Inflammatory macrophage (primary cell): ENCODE results near the gene PKNOX2.
A peak's percentile ranks its signal among the peaks of the same experiment; 100 is the strongest.

ENCODE experiments used
- DNase-seq, 2 donors: peaks; one replicate each; pipeline ENCODE4 v3.0.0-alpha.2; 2020 to 2022

PKNOX2 gene

DNA sequence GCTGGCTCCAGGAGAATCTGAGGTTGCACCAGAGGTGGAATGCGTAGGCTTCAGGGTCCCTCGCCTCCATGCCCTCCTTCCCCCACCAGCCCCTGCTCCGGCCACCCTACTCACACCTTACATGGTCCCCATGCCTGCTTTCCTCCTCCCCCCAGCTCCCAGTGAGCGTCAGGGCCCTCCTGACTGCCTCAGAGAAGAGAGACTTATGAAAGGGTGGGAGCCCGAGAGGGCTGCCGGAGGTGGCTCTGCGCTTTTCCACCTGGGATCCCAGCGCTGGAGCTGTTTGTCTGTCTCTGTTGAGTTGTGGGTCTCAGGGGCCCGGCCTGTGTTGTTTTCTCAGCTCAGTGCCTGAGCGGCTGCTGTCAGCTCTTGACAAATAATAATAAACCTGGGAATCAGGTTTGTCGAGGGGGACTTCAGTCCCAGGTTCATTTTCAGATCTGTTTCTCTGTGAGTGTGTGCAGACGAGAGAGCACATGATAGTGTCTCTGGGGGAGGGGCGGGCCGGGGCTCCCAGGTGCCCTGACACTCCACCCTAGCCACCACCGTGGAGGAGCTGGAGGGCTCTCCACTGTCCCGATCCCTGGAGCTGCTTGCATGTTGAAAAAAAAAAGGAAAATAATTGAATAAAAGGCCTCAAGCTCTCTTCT is 177.9 kb downstream of the PKNOX2 start:
- no peak for DNase-seq

DNA sequence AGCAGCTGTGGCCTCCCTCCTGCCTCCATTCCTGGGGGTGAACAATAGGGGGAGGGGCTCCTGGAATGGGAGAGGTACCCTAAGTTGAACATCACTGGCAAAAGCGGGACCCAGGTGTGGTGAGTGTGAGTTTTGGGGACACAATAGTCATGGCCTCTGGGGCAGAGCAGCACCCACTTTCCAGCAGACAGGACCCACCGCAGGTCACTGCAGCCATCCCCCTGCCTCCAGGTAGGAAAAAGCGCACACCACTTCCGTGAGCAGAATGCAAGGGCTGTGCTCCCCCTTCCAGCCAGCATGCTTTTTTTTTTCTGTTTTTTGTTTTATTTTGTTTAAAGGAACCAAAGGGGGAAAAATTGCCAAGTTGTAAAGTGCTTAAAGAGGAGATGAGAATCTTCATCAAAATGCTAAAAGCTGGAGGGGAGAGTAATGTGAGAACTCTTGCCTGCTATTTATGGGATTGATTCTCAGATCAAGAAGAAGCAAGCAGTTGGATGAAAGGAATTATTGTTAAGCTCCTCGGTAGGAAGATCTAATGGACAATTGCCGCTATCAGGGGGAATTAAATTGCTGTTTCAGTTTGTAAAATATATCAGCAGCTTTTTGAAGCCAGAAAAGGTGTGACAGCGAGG is 178.7 kb downstream of the PKNOX2 start:
- DNase-seq, result no peak

DNA sequence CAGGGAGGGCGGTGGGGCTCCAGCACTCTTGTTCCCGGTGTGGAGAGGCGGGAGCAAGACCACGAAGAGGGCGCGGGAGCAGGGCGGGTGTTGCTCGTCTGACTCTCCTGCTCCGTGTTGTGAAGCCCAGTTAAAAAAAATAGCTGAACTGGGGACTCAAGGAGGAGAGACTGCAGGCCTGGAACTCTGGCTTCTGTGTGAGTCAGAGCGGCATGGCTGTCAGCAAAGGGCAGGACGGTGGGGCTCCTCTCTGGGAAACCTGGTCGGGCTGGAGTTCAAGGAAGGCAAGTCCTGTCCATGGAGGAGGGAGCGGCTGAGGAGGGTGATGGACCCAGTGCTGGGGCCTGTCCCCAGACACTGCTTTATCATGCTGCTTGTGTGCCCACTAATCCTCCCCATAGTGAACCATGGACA is 179.2 kb downstream of the PKNOX2 start:
- DNase-seq, result no peak

DNA sequence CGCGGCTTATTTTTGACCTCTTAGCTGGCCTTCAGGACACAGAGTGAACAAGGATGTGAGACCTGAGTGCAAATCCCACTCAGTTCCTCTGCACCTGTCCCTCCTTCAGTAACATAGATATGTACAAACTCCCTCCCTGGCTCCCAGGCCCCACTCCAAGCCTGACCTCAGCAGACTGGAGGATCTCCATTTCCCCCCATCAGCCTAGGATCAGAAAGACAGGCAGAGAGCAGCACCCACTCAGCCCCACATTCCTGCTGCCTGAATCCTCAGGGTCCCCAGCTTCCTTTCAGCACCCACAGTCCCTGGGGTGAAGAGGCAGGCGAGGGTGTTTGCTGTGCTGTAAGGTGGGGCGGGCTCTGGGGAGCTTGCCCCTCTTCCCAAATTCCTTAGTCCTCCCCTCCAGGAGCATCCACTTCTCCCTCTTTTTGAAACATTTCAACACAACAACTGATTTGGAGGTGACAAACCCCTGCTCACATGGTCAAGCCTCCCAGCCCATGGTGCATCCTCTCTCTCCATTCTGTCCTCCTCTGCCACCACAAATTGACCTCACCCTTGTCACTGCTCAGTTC is 180.4 kb downstream of the PKNOX2 start:
- no peak for DNase-seq

DNA sequence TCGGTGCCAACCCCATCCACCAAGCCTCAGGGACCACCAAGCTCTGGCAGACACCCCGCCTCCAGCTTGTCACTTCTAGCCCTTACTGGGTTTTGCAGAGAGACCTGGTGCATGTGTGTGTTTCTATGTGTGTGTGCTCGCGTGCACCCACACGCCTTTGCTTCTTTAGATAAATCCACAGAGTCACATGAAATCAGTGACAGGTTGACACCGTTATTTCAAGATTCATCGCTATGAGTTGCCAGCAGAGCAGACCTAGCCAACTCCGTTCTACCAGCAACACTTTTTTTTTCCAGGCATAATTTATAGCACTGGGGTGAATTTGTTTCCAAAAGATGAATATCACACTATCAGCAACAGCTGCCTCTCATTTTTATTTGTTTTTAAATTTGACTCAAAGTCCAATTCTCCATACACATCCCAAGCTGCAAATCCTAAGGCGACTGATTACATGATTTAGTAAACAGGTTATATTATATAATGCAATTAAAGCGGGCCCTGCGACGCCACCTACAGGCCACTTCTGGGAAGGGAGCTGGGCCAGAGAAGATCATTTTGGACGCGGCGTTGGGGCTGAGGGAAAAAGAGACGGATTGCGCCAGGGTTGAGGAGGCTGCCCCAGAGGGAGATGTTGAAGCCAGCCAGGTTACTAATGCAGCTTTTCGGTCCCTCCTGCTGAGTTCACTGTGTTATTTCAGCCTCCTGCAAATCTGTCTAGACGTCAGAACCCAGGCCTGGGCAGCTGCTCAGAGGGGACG is 181.0 kb downstream of the PKNOX2 start:
- peak; percentile 42 to 49 for DNase-seq

DNA sequence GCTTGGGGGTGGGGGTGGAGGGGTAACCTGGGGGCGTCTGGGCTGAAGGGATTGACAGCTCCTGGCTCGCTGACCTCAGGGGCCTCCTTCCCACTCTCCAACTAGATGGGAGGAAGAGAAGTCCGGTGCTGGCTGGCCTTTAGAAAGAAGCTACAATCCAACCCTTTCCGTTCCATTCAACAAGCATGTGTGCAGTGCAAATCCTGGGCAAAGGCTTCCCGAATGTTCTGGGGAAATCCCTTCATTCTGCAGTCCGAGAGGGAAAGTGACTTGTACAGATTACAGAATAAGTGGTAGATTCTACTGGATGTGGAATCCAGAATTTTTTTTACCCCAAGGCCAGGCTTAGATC is 181.6 kb downstream of the PKNOX2 start:
- DNase-seq, result no peak

DNA sequence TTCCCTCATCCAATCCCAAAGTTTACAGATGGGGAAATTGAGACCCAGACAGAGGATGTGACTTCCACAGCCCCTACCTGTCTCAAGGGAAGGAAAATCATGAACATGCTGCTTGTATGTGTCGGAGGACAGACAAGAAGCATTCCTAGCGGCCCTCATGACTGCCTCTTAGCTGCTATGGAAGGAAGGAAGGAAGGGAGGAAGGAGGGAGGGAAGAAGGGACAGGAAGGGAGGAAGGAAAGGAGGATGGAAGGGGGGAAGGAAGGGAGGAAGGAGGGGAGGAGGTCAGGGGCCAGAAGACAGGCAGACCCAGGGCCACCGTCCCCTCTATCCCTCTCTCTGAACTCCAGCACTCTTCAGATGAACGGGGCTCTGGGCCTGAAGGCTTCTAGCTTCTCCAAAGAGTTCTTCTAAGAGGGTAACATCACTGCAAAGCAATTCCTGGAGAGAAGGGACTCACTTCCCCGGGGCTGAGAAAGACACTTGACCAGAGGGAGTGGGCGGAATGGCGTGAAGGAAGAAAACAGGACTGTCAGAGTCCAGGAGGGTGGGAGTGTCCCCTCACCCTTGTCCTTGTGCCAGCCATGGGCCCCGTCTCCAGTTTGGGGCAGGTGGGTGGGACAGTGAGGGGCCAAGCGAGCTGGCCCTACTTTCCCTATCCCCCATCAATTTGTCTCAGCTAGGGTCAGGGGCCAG is 182.2 kb downstream of the PKNOX2 start:
- no peak for DNase-seq

DNA sequence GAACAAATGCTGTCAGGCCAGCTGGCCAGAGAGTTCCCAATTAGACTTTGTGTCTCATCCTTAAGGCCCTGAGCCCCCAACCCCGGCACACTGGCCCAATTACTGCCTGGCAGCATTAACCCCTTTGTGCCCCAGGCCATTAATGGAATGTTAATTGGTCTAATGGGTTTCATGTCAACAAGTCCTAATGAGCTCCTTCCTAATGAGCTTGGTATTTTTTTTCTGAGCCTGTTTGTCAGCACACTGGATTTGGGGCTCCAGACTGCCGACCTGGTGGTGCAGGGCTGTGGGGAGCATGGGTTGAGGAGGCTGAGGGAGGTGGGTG is 182.7 kb downstream of the PKNOX2 start:
- no peak for DNase-seq

DNA sequence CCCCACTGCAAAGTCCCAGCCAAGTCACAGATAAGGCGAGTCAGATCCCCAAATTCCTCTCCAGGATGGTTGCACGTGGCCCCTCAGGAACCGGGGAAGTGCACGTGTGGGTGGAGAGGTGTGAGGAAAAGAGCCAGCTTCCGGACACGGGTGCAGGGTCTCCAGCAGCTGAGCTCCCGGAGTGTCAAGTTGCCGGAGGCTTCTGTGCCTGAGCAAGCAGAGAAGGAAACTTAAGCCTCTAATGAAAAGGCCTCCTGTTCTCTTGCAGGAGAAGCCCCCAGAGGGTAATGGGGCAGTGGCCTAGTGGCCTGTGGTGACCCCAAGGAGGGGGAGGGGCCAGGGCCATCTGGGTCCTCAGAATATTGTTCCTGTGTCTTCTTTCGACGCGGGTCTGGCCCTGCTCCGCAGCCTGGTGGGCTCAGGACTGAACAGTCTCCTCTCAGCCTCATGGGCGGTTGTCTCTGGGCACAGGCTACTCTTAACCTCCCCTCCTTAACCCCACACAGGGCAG is 183.6 kb downstream of the PKNOX2 start:
- no peak for DNase-seq

DNA sequence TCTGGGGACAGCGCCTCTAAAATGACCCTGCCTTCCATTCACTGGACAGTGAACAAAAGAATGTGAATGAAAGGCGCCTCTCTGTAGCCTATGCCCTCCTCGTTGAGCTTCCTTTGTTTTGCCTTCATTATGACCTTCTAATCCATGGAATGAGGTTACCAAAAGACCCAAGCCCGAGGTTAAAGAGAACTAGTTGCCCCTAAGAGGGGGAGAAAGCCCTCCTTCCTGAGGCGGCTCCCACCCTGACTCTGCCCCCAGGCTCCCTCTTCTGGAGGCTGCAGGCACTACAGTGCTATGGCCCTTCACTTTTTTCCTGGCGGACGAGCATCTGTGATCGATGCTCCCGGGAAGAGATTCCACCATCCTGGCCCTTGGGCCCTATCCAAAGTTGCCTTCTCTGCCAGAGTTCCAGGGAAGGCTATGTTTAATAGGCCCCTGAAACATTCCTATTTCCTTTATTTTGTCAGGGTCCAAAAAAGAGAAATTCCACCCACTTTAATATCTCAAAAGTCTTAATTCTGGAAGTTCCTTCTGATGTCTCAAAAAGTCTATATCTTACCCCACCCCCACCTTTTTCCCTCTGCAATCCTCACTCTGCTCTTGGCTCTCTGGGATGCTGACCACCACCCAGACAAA is 184.2 kb downstream of the PKNOX2 start:
- peak; percentile 4 to 29 for DNase-seq

DNA sequence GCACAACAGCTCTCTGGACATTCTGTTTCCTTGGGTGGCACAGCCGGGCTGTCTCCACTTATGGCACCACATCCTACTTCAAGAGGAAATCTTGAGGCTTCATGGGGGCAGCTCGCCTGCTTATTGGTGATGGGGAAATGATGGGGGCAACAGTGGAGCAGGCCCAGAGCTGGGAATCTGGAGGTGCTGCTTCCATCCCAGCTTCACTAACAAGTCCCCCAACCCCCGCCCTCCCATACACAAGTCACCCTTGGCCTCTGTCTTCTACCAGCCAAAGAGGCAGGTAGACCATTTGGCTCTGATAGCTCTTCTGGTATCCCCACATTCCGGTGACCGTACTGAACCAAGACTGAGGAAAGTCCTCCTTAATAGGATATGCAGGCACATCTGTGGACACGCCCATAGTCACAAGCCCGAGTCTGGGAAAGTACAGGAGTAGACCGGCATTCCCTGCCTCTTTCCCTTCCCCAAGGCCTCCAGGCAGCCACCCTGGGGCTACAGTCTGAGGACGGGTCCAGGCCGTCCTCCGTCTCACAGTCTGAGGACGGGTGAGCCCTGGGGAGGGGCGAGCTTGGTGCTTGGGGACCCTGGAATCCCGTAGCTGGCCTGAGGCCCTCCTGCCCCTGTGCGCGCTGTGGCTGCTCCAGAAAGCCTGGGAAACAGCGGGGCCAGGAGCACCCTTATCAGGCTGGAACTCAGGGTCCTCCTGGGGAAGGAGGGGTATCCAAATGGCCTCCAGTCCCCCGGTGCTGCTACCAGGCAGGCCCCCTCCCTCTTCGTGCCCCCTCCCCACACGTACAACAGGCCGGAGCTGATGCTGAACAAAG is 185.9 kb downstream of the PKNOX2 start:
- no peak for DNase-seq

DNA sequence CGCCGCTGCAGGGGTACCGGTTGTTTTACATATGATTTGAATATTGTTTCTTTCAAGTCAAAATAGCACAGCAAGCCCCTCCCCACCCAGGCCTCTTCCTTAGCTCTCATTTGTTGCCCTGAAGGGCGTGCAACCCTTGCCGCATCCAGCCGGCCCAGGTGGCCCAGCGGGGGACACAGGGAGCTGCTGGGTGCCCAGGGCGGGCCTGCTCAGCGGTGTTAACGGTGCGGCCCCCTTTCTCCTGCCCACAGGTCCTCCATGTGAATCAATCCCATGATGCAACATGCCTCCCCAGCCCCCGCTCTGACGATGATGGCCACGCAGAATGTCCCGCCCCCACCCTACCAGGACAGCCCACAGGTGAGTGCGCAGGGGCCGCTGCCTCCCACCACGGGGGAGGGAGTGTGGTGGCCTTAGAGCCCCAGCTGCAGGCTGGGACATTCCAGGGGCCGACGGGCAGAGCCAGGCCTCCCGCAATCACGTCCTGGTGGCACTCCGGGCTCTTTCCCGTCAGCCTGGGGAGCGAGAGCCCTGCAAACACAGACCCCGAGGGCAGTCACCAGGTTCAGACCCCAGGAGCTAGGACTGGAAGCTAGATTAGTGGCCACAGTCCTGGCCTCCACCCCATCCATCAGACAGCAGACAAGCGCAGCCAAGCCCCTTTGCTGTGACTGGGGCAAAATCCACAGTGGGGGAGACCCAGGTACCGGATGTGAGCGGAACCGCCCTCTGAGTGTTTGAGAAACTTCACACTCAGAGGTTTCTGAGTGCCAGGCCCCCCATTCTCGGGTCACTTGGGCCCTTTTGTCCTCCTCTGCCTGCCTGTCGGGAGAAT is 186.7 kb downstream of the PKNOX2 start:
- DNase-seq, result no peak

DNA sequence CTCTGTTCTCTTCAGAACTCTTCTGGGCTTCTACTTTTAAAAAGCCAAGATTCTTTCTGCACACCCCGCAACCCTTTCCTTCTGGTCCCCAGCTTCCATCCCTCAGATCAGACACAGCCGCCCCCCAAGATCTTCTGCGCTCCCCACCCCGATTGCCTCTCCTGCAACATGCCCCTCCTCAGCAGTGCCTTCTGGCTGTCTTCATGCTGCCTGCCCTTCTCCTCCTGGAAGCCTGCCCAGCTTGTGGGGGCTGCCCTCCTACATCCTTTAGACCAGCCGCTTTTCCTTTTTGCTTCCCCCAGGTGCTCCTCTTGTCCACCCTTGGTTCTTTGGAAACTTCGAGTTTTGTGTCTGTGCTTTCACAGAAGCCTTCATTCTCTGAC is 187.3 kb downstream of the PKNOX2 start:
- no peak for DNase-seq

DNA sequence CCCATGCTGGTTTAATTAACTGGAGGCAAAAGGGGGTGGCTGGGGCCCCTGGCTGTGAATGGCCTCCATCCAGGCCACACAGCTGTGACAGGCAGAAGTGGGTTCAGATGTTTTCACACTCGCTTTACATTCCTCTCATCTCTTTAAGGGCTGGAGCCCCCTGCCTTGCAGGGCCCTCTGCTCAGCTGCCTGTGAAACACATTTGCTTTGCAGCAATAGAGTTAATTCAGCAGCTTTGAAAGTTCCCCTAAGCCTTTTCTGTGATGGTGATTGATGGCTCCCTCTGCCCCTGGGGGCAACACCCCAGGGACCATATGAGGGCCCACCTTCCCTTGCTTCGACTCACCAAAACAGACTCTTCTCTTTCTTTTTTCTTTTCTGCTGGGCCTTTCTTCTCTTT is 192.2 kb downstream of the PKNOX2 start:
- DNase-seq, result no peak

DNA sequence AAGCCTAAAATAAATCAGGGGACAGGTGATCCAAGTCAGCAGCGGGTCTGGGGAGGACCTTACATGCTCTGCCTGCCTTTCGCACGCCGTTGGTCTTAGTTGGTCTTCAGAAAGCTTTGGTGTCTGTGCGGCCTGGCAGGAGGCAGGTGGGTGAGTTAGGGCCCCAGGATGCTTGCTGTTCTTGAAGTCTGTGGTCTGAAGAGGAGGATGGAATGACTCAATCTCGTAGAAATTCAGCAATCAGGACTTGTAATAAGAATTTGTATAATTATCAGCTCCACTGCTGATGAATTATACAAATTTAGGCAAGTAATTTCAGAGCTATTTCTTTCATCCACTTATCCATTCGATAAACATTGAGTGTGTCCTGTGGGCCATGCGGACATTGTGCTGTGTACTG is 193.0 kb downstream of the PKNOX2 start:
- DNase-seq, result no peak

DNA sequence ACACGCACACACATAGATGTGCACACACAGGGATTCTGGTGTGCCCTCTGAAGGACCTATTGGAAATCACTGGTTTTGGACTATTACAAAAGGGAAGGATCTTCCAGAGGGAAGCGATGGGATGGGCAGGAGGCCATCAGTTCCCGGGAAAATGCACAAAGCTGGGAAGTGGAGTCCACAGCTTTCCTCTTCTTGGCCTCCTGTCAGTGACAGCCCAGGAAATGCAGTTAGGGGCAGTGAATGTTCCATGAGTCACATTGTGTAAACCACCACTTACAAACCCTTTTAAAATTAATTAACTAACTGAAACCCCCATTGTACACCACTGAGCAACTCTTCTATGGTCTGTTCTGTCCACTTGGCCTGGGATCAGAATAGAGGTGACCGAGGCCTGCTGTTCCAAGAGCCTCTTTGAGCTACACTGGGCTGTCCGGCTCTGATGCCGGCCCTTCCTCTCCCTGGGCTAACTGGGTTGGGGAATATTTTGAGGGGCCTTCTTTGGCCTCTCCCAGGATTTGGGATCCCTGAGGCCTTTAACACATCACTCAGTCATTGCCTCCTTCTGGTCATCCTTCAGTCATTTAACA is 193.8 kb downstream of the PKNOX2 start:
- no peak for DNase-seq

DNA sequence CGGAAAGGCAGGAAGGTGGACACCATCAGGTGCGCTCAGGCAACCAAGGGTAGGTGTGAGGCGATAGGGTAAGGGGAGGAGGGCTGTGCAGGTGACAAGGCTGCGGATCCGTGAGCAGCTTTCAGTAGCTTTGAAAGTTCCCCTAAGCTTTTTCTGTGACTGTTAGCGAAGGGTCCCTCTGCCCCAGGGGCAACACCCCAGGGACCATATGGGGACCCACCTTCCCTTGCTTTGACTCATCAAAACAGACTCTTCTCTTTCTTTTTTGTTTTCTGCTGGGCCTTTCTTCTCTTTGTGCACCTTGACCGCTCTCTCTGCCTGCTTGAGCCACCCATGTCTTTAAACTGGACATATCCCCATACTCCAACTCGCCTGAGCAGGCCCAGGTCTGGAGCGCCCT is 194.6 kb downstream of the PKNOX2 start:
- no peak for DNase-seq

DNA sequence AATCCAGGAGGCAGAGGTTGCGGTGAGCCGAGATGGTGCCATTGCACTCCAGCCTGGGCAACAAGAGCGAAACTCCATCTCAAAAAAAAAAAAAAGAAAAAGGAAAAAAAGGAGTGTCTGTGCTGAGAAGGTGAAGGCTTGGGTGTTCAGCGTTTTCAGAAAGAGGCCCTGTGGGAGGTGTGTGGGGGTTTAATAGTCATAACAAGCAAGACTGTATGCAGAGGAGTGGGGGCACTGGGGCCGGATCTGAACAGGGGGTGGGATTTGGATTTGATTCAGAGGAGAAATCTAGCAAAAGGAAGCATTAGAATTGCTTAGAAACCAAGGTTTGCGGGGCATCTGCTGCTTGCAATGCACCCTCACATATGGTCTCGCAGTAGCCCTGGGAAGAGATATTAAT is 195.5 kb downstream of the PKNOX2 start:
- DNase-seq, result no peak

DNA sequence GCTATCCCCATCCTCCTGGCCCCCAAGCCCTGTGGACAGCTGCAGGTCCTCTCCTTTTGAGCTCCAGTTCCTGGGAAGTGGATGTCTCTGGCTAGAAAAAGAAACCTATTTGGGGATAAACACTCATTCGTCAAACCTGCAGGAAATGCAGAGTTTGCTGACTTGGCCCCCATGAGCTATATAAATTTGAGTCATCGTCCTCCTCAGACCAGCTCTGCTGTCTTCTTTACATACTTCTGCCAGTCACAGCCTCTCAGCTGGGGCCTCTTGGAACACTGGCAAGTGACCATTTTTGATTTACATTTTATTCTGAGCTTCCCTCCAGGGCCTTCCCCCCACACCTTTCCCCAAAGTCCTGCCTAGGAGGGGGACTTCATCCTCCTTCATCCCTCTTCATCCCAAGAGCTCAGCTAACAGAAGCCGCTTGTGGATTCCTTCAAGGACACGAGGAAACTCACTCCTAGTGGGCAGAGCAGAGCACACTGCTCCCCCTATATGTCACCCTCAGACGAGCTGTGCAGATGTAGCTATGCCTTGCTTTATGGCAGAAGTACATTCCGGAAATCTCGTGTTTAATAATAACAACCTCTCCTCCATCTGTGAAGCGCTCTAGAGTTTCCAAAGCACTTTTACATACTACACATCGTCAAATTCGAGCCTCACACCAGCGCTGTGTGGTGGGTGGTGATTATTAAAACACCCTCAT is 199.7 kb downstream of the PKNOX2 start:
- DNase-seq, result no peak
